Astrocyte of the hippocampus (primary cell): ENCODE data around the gene GPR173.

Experiments used
- DNase-seq: peaks from one replicate; pipeline ENCODE4 v3.0.0; 2011; ENCODE audit warnings: low read depth, low spot score

Gene GPR173

GRCh38 chrX:53089224-53089842, 40.7 kb downstream of the GPR173 start:
- peak; percentile 72 for DNase-seq

DNA sequence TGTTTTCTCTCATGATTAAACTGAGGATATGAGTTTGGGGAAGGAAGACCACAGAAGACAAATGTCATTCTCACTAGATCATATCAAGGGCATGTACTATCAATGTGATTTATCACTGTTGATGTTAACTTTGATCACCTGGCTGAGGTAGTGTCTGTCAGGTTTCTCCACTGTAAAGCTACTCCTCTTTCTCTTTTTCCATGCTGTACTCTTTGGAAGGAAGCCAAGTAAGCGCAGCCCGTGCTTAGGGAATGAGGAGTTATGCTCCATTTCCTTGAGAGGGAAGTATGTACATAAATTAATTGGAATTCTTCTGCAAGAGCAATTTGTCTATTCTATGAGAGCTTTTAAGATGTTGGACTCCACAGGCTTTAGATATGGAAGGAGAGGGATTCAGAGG, 41.3 kb downstream of the GPR173 start:
- no peak for DNase-seq

- DNase-seq: no peak
Measured at GRCh38 chrX:53091354-53091753, 42.8 kb downstream of the GPR173 start.

DNA sequence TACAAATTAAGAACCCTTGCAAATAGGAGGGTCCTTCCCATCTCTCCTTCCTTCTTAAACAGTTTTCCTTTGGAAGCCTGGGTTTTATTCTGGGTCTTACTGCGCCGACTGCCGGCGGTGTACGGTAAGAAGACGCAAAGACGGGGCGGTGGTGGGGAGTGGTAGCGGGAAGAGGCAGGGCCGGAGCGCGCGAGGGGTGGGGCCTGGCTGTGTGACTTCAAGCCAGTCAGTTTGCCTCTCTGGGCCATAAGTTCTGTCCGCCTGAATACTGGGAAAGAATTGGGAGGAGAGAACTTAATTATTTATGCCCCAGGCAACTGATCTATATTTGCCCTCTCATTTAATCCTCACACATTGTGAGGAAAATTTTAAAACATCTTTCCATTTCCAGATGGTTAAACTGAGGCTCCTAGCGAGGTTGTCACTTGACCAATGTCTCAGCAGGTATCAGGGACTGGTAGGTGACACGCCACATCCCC, 44.6 kb downstream of the GPR173 start:
- DNase-seq: peak; percentile 85

GRCh38 chrX:53093748-53094581, 45.4 kb downstream of the GPR173 start, which contains the start of gene KANTR:
Gene KANTR, plus strand, starts transcription at chrX:53094142. Its CDS starts 30,131 bp downstream, at chrX:53124273.
- DNase-seq: peak; percentile 93

DNA sequence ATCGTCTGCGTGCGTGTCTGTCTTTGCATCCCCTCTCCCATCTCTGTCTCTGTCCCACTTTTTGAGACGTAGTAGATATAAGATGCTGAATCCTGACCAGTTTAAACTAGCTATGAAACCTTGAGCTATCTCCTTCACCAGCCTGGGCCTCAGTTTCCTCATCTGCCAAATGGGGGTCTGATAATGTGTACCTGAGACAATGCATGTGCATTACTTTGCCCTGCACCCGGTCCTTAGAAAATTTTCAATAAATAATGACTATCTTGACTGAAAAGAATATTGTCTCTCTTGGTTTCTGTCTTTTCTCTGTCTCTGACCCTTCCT, 46.0 kb downstream of the GPR173 start:
- no peak for DNase-seq

GRCh38 chrX:53095796-53096195, 47.2 kb downstream of the GPR173 start:
- no peak for DNase-seq

DNA sequence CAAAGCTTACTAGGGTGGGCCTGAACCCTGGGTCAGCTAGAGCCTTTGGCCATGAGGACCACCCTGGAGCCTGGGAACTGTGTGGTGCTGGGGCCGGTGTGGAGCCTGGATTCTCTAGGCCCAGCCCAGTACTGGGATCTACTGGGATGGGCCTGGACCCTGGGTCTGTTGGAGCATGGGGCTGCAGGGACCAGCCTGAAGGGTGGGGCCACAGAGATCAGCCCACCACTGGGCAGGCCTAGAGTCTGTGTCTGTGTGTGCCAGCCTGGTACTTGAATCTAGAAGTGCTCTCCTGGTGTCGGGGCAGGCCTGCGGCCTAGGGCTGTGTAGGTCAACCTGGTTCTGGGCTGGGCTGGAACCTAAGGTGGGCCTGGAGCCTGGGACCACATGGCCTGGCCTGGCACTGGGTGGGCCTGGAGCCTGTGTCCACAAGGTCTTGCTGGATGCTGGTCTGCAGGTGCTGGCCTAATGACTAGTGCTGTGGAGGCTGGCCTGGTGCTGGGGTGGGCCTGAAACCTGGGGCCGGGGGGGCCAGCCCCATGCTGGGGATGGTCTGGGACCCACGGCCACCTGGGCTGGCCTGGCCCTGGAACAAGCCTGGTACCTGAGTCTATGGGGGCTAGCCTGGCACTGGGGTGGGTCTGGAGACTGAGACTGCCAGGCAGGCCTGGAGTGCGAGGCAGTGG, 66.4 kb downstream of the GPR173 start:
- no peak for DNase-seq

GRCh38 chrX:53115550-53115874, 66.9 kb downstream of the GPR173 start:
- no peak for DNase-seq

GRCh38 chrX:53116101-53116500, 67.5 kb downstream of the GPR173 start:
- peak; percentile 59 for DNase-seq

GRCh38 chrX:53122013-53122412, 73.4 kb downstream of the GPR173 start:
- DNase-seq: no peak

DNA sequence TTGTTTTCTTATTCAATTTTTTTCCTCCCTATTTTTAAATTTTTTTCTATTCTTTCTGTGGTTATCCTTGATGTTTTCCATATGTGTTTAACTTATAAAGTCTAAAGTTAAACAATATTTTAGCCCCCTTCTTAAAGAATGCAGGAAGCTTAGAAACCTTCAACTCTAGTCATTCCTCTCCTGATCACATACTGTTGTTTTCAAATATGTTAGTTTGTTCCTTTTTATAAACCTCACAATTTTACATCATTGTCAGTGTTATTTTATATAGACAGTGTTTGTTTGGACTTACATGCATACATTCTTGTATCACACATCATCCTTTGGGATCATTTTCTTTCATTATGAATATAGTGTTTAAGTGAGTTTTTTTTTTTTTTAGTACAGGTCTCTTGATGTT, 76.9 kb downstream of the GPR173 start:
- DNase-seq: no peak

DNA sequence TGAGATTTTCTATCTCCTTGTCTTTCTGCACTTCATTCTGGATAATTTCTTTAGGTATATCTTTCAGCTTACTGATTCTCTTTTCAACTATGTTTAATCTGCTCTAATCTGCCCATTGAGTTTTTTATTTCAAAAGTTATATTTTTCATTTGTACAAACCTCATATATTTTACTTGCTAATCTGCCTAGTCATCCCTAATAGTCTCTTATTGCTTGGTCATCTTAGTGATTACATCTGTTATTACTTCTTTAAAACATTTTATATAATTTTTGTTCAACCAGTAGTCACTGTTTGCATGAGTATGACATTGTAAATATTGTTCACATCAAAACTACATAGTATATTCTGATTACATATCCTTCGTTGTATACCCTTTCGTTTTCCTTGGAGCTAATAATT, 77.8 kb downstream of the GPR173 start:
- no peak for DNase-seq

DNA sequence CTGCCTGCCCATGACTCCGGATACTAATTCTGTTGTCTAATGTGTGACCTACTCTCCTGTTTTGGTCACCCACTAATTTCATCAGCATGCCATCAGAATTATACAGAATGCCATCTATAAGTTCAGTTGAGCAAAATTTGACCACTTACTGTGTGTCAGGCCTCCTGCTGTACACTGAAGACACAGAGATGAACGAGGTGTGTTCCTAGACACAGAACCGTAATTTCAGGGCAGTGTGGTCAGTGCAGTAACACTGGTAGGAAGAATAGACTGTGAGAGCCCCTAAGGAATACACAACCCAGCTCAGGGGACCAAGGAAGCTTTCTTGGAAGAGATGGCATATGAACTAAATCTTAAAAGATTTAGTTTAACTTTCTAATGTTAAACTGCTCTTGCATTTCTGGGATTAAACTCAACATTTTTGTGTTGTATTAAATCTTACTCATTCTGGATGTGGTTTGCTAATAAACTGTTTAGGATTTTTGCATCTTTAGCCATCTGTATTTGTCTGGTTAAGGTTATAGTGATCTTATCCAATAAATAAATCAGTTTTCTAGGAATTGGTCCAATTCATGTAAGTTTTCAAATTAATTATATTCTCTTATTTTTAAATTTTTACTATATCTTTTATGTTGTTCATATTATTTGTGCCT, 79.6 kb downstream of the GPR173 start:
- DNase-seq: no peak
